Measurements from ENCODE around the gene CLIC3. TPM values are rescaled to one million over a fixed set of nuclear protein-coding genes. Genes with fewer than 3 reads are reported as not detected.
"Not testable (repeated sequence)": the region's sequence is repeated elsewhere in the genome, so short reads cannot be mapped to it uniquely, and the experiment has no call there.

The CLIC3 gene
- total RNA-seq, 1 experiment from 2014 or later = 4.3 TPM

GRCh38 chr9:137034709-137035506 is 38.5 kb upstream of the CLIC3 start:
- H3K27ac ChIP-seq (ENCODE audit: low read length) = no peak overlapping the region
- H3K9me3 ChIP-seq (ENCODE audit: low read length) = no peaks in the 10 kb centered on the region
- ATAC-seq = peak; percentile 92
- peak overlapping the region; percentile 75 for H3K4me2 ChIP-seq (ENCODE audit: low read length)
- ChIA-PET CTCF (interaction anchor here (0.5 to 2.0 kb wide), 8 partner anchors 12 to 180 kb away, joined by 3 to 17 read pairs (median 3); partner anchors contain the start of gene CLIC3), POLR2A (ENCODE audit: unreplicated experiment) (interaction anchor here (0.6 kb wide), 1 partner anchor 87 kb away, joined by 3 read pairs; no protein-coding TSS in a partner anchor)
- peak; percentile 78 for DNase-seq
- H3K9ac ChIP-seq (ENCODE audit: low read length) = no peak overlapping the region
- no TSS peak for BruUV-seq (replicated peaks)
- peaks cover 8% of the 10 kb centered on the region for H3K4me1 ChIP-seq (ENCODE audit: insufficient read depth, low read length)
- H3K4me3 ChIP-seq (ENCODE audit: low read length) = peak overlapping the region; percentile 57
- H4K20me1 ChIP-seq (ENCODE audit: low read length) = no peaks in the 10 kb centered on the region
- TF ChIP-seq EZH2 (IDR thresholded peaks at IDR 0.05; ENCODE audit: low read length, unreplicated experiment) = no peak
- TF ChIP-seq CTCF (conservative IDR thresholded peaks at IDR 0.05; ENCODE audit: low read depth, low read length) = peak; percentile 83
- TF ChIP-seq EZH2phosphoT487 (IDR thresholded peaks at IDR 0.05; ENCODE audit: borderline replicate concordance, low read length) = no peak
- no peaks in the 10 kb centered on the region for H3F3A ChIP-seq (ENCODE audit: low read length, unreplicated experiment)
- H3K36me3 ChIP-seq (ENCODE audit: low read depth, low read length) = no peaks in the 10 kb centered on the region
- H3K9me2 ChIP-seq (replicated peaks; ENCODE audit: low read length) = no peaks in the 10 kb centered on the region
- intact Hi-C loops (cut with micrococcal nuclease) = loop anchor here (1.0 to 5.0 kb wide), 2 partner anchors 87 to 248 kb away; no protein-coding TSS in a partner anchor
- peak overlapping the region; percentile 72 for H2AFZ ChIP-seq (ENCODE audit: low read length)
- H3K27me3 ChIP-seq (ENCODE audit: low read length) = no peaks in the 10 kb centered on the region
- no peaks in the 10 kb centered on the region for H3K79me2 ChIP-seq (ENCODE audit: low read length)

- Histone ChIP-seq H3K9me2 (replicated peaks; ENCODE audit: low read length) (no peaks in the 10 kb centered on the region), H3K79me2 (ENCODE audit: low read length) (no peaks in the 10 kb centered on the region), H4K20me1 (ENCODE audit: low read length) (no peaks in the 10 kb centered on the region), H3K27me3 (ENCODE audit: low read length) (no peaks in the 10 kb centered on the region), H3K36me3 (ENCODE audit: low read depth, low read length) (no peaks in the 10 kb centered on the region), H3K27ac (ENCODE audit: low read length) (no peak overlapping the region), H3K4me3 (ENCODE audit: low read length) (peak overlapping the region; percentile 57), H3K9ac (ENCODE audit: low read length) (no peak overlapping the region), H3K9me3 (ENCODE audit: low read length) (no peaks in the 10 kb centered on the region), H3F3A (ENCODE audit: low read length, unreplicated experiment) (no peaks in the 10 kb centered on the region), H2AFZ (ENCODE audit: low read length) (peak overlapping the region; percentile 72; the same call in 1 of the 2 replicates), H3K4me2 (ENCODE audit: low read length) (peak overlapping the region; percentile 75), H3K4me1 (ENCODE audit: insufficient read depth, low read length) (peaks cover 9% of the 10 kb centered on the region)
- intact Hi-C loops (cut with micrococcal nuclease) = no loop called here
- no TSS peak for BruUV-seq (replicated peaks)
- POLR2A ChIA-PET (ENCODE audit: unreplicated experiment) = interaction anchor here (0.6 kb wide), 1 partner anchor 86 kb away, joined by 3 read pairs; no protein-coding TSS in a partner anchor
- 0 out of 2 replicates have a peak, but pooled peaks have one; percentile 3 for ATAC-seq
- DNase-seq = no peak
- CTCF ChIA-PET = interaction anchor here (0.6 to 2.0 kb wide), 5 partner anchors 13 to 179 kb away, joined by 3 to 17 read pairs (median 5); partner anchors contain the start of gene CLIC3
- TF ChIP-seq CTCF (conservative IDR thresholded peaks at IDR 0.05; ENCODE audit: low read depth, low read length) = no peak
- no peak for TF ChIP-seq EZH2 (IDR thresholded peaks at IDR 0.05; ENCODE audit: low read length, unreplicated experiment)
Measured at GRCh38 chr9:137034039-137034708, 37.8 kb upstream of the CLIC3 start.

GRCh38 chr9:137033481-137033880 is 37.1 kb upstream of the CLIC3 start:
- DNase-seq; H3K9me3 ChIP-seq (ENCODE audit: low read length); H3K79me2 ChIP-seq (ENCODE audit: low read length); ATAC-seq; POLR2A ChIA-PET (ENCODE audit: unreplicated experiment); CTCF ChIA-PET; H3K27me3 ChIP-seq (ENCODE audit: low read length); H3K4me2 ChIP-seq (ENCODE audit: low read length); H3F3A ChIP-seq (ENCODE audit: low read length, unreplicated experiment); H4K20me1 ChIP-seq (ENCODE audit: low read length); H2AFZ ChIP-seq (ENCODE audit: low read length); H3K36me3 ChIP-seq (ENCODE audit: low read depth, low read length); intact Hi-C loops (cut with micrococcal nuclease); H3K4me3 ChIP-seq (ENCODE audit: low read length); H3K9ac ChIP-seq (ENCODE audit: low read length); BruUV-seq (replicated peaks); H3K27ac ChIP-seq (ENCODE audit: low read length); H3K9me2 ChIP-seq (replicated peaks; ENCODE audit: low read length): not testable (repeated sequence)
- peaks cover 14% of the 10 kb centered on the region for H3K4me1 ChIP-seq (ENCODE audit: insufficient read depth, low read length)

Measured in PC-3 (cell line).